H7 (cell line): ENCODE measurements around the gene COLEC11. TPM values are rescaled to one million over a fixed set of nuclear protein-coding genes. Genes with fewer than 3 reads are reported as not detected.
"Not testable (repeated sequence)": the region's sequence is repeated elsewhere in the genome, so short reads cannot be mapped to it uniquely, and the experiment has no call there.

Experiments used
- DNase-seq: peaks from one replicate; pipeline ENCODE4 v3.0.0; 2012
- H3K27me3 ChIP-seq: 2 replicates; pipeline ENCODE4 v1.6.0; 2011; ENCODE audit warnings: mild to moderate bottlenecking, low read length; ENCODE audit not compliant: control insufficient read depth, insufficient read depth
- H3K36me3 ChIP-seq: replicated peaks from 2 replicates; pipeline ENCODE4 v1.5.1; 2011; ENCODE audit warnings: low read length; ENCODE audit not compliant: control insufficient read depth, insufficient read depth
- H3K4me3 ChIP-seq: 2 replicates; pipeline ENCODE4 v1.5.1; 2011; ENCODE audit warnings: low read depth, mild to moderate bottlenecking, control low read depth, low read length, moderate library complexity; ENCODE audit not compliant: insufficient read depth
- total RNA-seq: library from RNA; depleted of rRNA; stranded (reverse); fragments of >200 nt; shearing (Covaris generic); gene quantifications from 2 replicates; pipeline ENCODE4 v1.2.3, GENCODE V29; 2014; rRNA removed

The COLEC11 gene
- 0.07 TPM in 1 of 2 replicates, not detected in the other for total RNA-seq

GRCh38 chr2:3594493-3595281 lies at the start of gene COLEC11:
TSS of gene COLEC11 (plus strand) at chr2:3595112. CDS start at chr2:3604341, 9,229 bp downstream.
- H3K36me3 ChIP-seq = no peaks in the 10 kb centered on the region
- DNase-seq = peak; percentile 93
- no peaks in the 10 kb centered on the region for H3K27me3 ChIP-seq
- no peak within 1 kb of the TSS for H3K4me3 ChIP-seq

GRCh38 chr2:3545788-3546478 lies 49.0 kb upstream of the COLEC11 start:
- H3K36me3 ChIP-seq = peaks cover 57% of the 10 kb centered on the region
- DNase-seq = no peak

GRCh38 chr2:3547915-3548314 lies 47.0 kb upstream of the COLEC11 start:
- Histone ChIP-seq H3K36me3 (peaks cover 57% of the 10 kb centered on the region), H3K27me3 (no peaks in the 10 kb centered on the region), H3K4me3 (no peak overlapping the region)
- DNase-seq = no peak

More at GRCh38 chr2:3545788-3546478, 49.0 kb upstream of the COLEC11 start:
- Histone ChIP-seq H3K4me3 (no peak overlapping the region), H3K27me3 (no peaks in the 10 kb centered on the region)

- no peak for DNase-seq
- Histone ChIP-seq H3K27me3 (no peaks in the 10 kb centered on the region), H3K4me3 (no peak overlapping the region), H3K36me3 (peaks cover 41% of the 10 kb centered on the region)
Measured at GRCh38 chr2:3553946-3554345, 41.0 kb upstream of the COLEC11 start.

GRCh38 chr2:3557639-3558204 lies 37.2 kb upstream of the COLEC11 start:
- no peaks in the 10 kb centered on the region for H3K27me3 ChIP-seq
- peak overlapping the region; percentile 97 for H3K4me3 ChIP-seq
- DNase-seq = no peak
- peaks cover 17% of the 10 kb centered on the region for H3K36me3 ChIP-seq

GRCh38 chr2:3558205-3559014 lies 36.5 kb upstream of the COLEC11 start, which contains the start of gene RNASEH1:
TSS of gene RNASEH1 (minus strand) at chr2:3558333. CDS start at chr2:3558260, 73 bp downstream.
- peak; percentile 100 for DNase-seq
- Histone ChIP-seq H3K36me3 (peaks cover 17% of the 10 kb centered on the region), H3K4me3 (peak within 1 kb of the TSS; percentile 97)

GRCh38 chr2:3563521-3563976 lies 31.4 kb upstream of the COLEC11 start:
- DNase-seq = no peak
- no peaks in the 10 kb centered on the region for H3K27me3 ChIP-seq
- H3K36me3 ChIP-seq = no peaks in the 10 kb centered on the region; the same call in 1 of the 2 replicates
- H3K4me3 ChIP-seq = no peak overlapping the region

More at GRCh38 chr2:3558205-3559014, 36.5 kb upstream of the COLEC11 start, which contains the start of gene RNASEH1:
- H3K27me3 ChIP-seq = no peaks in the 10 kb centered on the region

- Histone ChIP-seq H3K4me3 (no peak overlapping the region), H3K27me3 (no peaks in the 10 kb centered on the region), H3K36me3 (no peaks in the 10 kb centered on the region; the same call in 1 of the 2 replicates)
- no peak for DNase-seq
Measured at GRCh38 chr2:3565117-3565516, 29.8 kb upstream of the COLEC11 start.

- Histone ChIP-seq H3K4me3 (no peak overlapping the region), H3K27me3 (no peaks in the 10 kb centered on the region), H3K36me3 (no peaks in the 10 kb centered on the region)
- DNase-seq = no peak
Measured at GRCh38 chr2:3566806-3567205, 28.1 kb upstream of the COLEC11 start.

- not testable (repeated sequence) for DNase-seq, H3K36me3 ChIP-seq, H3K4me3 ChIP-seq, H3K27me3 ChIP-seq
Measured at GRCh38 chr2:3569656-3570055, 25.3 kb upstream of the COLEC11 start.

- peaks cover 2% of the 10 kb centered on the region for H3K36me3 ChIP-seq
- no peak for DNase-seq
- no peaks in the 10 kb centered on the region for H3K27me3 ChIP-seq
- H3K4me3 ChIP-seq = no peak overlapping the region
Measured at GRCh38 chr2:3571284-3571683, 23.6 kb upstream of the COLEC11 start.

GRCh38 chr2:3572620-3573019 lies 22.3 kb upstream of the COLEC11 start:
- Histone ChIP-seq H3K4me3 (no peak overlapping the region), H3K36me3 (peaks cover 7% of the 10 kb centered on the region), H3K27me3 (no peaks in the 10 kb centered on the region)
- DNase-seq = no peak

GRCh38 chr2:3574155-3574554 lies 20.8 kb upstream of the COLEC11 start:
- Histone ChIP-seq H3K36me3 (peaks cover 21% of the 10 kb centered on the region), H3K27me3 (no peaks in the 10 kb centered on the region), H3K4me3 (no peak overlapping the region)
- DNase-seq = no peak
